ENCODE measurements around the gene FCSK. TPM values are rescaled to one million over a fixed set of nuclear protein-coding genes. Genes with fewer than 3 reads are reported as not detected.

The FCSK gene
- total and polyA plus RNA-seq, 2 experiments from 2014 or later, result 15.7 to 25.9 TPM

GRCh38 chr16:70441406-70441990 is 12.9 kb upstream of the FCSK start:
- Histone ChIP-seq H3K4me1 (ENCODE audit: insufficient read depth) (peaks cover 27% of the 10 kb centered on the region), H3K4me2 (no peak overlapping the region), H2AFZ (no peak overlapping the region), H4K20me1 (ENCODE audit: insufficient read depth, poor library complexity, severe bottlenecking) (no peaks in the 10 kb centered on the region), H3K4me3 (no peak overlapping the region), H3K9me2 (replicated peaks; ENCODE audit: insufficient read depth) (no peaks in the 10 kb centered on the region), H3K79me2 (peaks cover 19% of the 10 kb centered on the region), H3K27me3 (no peaks in the 10 kb centered on the region), H3K9me3 (ENCODE audit: low read depth) (no peaks in the 10 kb centered on the region), H3K36me3 (replicated peaks; ENCODE audit: insufficient read depth, low read depth) (no peaks in the 10 kb centered on the region), H3K27ac (peak overlapping the region; percentile 45)
- DNase-seq (ENCODE audit: low spot score), result no peak
- TF ChIP-seq EZH2 (IDR thresholded peaks at IDR 0.05; ENCODE audit: borderline replicate concordance) (no peak), EZH2phosphoT487 (IDR thresholded peaks at IDR 0.05; ENCODE audit: low read depth, severe bottlenecking, unreplicated experiment) (no peak), CTCF (IDR thresholded peaks at IDR 0.05; ENCODE audit: poor library complexity) (no peak)
- WGBS (ENCODE audit: low lambda C conversion rate, missing lambda C conversion rate), result 86% methylated on average over 8 of the region's 8 CpGs

GRCh38 chr16:70442344-70442743 is 12.1 kb upstream of the FCSK start:
- Histone ChIP-seq H3K36me3 (replicated peaks; ENCODE audit: insufficient read depth, low read depth) (no peaks in the 10 kb centered on the region), H4K20me1 (ENCODE audit: insufficient read depth, poor library complexity, severe bottlenecking) (no peaks in the 10 kb centered on the region), H3K27ac (no peak overlapping the region), H2AFZ (no peak overlapping the region), H3K9me3 (ENCODE audit: low read depth) (no peaks in the 10 kb centered on the region), H3K27me3 (no peaks in the 10 kb centered on the region), H3K79me2 (peaks cover 14% of the 10 kb centered on the region), H3K9me2 (replicated peaks; ENCODE audit: insufficient read depth) (no peaks in the 10 kb centered on the region), H3K4me3 (no peak overlapping the region), H3K4me2 (no peak overlapping the region), H3K4me1 (ENCODE audit: insufficient read depth) (peaks cover 20% of the 10 kb centered on the region)
- 96% methylated on average over 7 of the region's 7 CpGs for WGBS (ENCODE audit: low lambda C conversion rate, missing lambda C conversion rate)
- no peak for DNase-seq (ENCODE audit: low spot score)
- TF ChIP-seq EZH2 (IDR thresholded peaks at IDR 0.05; ENCODE audit: borderline replicate concordance) (no peak), EZH2phosphoT487 (IDR thresholded peaks at IDR 0.05; ENCODE audit: low read depth, severe bottlenecking, unreplicated experiment) (no peak), CTCF (IDR thresholded peaks at IDR 0.05; ENCODE audit: poor library complexity) (no peak)

DNA sequence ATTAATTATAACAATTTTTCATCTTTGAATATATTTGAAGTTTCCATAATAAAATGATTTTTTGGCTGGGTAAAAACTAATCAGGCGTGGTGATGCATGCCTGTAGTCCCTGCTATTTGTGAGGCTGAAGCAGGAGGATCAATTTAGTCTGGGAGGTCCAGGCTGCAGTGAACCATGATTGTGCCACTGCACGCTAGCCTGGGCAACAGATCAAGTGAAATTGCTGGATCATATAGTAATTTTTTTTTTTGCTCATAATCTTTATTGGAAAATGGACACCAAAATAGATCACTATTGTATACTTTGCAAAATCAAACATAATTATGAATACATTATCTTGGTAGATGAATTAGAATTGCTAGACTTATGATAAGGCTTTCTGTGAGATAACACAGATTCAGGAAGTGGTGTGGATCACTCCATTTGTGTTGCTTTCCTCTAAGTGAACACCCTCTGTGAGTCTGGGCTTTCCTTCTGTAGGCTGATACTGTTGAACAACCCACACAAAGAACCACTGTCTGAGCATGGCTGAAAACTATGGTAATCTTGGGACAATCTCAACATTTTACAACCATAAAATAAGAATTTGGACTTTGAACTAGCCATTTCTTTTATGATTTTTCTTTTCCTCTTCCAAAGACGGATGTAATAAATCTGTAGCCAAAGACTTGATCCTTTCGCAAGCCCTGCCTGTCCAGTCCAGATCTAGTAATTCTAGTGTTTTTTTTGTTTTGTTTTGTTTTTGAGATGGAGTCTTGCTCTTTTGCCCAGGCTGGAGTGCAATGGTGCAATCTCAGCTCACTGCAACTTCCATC is 9.9 kb upstream of the FCSK start:
- no peaks in the 10 kb centered on the region for H3K79me2 ChIP-seq
- peak; percentile 63 for DNase-seq (ENCODE audit: low spot score)
- H3K27me3 ChIP-seq, result no peaks in the 10 kb centered on the region
- peaks cover 15% of the 10 kb centered on the region for H3K4me1 ChIP-seq (ENCODE audit: insufficient read depth)
- no peaks in the 10 kb centered on the region for H3K36me3 ChIP-seq (replicated peaks; ENCODE audit: insufficient read depth, low read depth)
- WGBS (ENCODE audit: low lambda C conversion rate, missing lambda C conversion rate), result 75% methylated on average over 4 of the region's 4 CpGs
- H3K4me2 ChIP-seq, result no peak overlapping the region
- H4K20me1 ChIP-seq (ENCODE audit: insufficient read depth, poor library complexity, severe bottlenecking), result no peaks in the 10 kb centered on the region
- peak overlapping the region; percentile 62 for H3K27ac ChIP-seq
- H3K4me3 ChIP-seq, result no peak overlapping the region
- no peak overlapping the region for H2AFZ ChIP-seq
- TF ChIP-seq CTCF (IDR thresholded peaks at IDR 0.05; ENCODE audit: poor library complexity), result no peak
- no peak for TF ChIP-seq EZH2phosphoT487 (IDR thresholded peaks at IDR 0.05; ENCODE audit: low read depth, severe bottlenecking, unreplicated experiment)
- no peak for TF ChIP-seq EZH2 (IDR thresholded peaks at IDR 0.05; ENCODE audit: borderline replicate concordance)
- no peaks in the 10 kb centered on the region for H3K9me3 ChIP-seq (ENCODE audit: low read depth)
- no peaks in the 10 kb centered on the region for H3K9me2 ChIP-seq (replicated peaks; ENCODE audit: insufficient read depth)

Measured in hepatocyte (in vitro differentiated cells).